Measurements from ENCODE around the gene TRABD.

GRCh38 chr22:50175191-50175461 lies 10.6 kb upstream of the TRABD start:
- TF ChIP-seq GATA2 (IDR thresholded peaks at IDR 0.05; ENCODE audit: low read depth, low read length) (no peak), GATA3 (IDR thresholded peaks at IDR 0.05; ENCODE audit: low read depth, low read length) (no peak)

Data from SH-SY5Y (cell line).